Right lobe of liver (tissue), 4 donors: ENCODE data around the gene SCRN3.

Experiments
- POLR2A ChIP-seq: fragments of 450-650 bp; IDR thresholded peaks from one replicate; pipeline ENCODE4 v1.6.1; 2017; ENCODE audit warnings: antibody characterized with exemption, mild to moderate bottlenecking
- TF ChIP-seq, protein P1 (sequence below), 4 donors: fragments of 200-600 bp in 3 of 4; fragments of 450-650 bp in 1 of 4; IDR thresholded peaks; one replicate each; pipeline versions ENCODE4 v1.5.1 to v1.8.0; 2016 to 2022; ENCODE audit warnings: antibody characterized with exemption in 4 of 4, mild to moderate bottlenecking in 2 of 4
- donor health status: DM: no; HTN: no; CAD: no.
- donor health status: DM: no; HTN: no; CAD: no.
- donor health status: DM: no; HTN: yes; CAD: no.

DNA sequence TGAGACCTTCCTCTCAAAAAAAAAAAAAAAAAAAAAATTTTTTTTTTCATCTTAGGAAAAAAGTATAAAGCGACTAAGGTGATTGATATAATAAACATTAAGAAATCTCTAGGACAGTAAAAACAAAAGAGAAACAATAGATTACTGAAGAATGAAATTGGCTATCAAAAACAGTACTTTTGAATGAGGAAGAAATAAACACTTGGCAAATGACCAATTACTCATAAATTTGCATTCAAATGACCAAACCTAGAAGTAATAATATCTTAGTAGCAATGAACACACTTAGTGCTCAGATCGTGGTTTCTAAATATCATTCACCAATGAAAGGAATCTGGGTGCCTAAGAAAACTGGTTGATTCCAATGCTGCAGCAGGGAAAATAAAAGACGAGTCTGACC, 10.3 kb upstream of the SCRN3 start:
- TF ChIP-seq POLR2A: no peak
- TF ChIP-seq, protein P1, sequence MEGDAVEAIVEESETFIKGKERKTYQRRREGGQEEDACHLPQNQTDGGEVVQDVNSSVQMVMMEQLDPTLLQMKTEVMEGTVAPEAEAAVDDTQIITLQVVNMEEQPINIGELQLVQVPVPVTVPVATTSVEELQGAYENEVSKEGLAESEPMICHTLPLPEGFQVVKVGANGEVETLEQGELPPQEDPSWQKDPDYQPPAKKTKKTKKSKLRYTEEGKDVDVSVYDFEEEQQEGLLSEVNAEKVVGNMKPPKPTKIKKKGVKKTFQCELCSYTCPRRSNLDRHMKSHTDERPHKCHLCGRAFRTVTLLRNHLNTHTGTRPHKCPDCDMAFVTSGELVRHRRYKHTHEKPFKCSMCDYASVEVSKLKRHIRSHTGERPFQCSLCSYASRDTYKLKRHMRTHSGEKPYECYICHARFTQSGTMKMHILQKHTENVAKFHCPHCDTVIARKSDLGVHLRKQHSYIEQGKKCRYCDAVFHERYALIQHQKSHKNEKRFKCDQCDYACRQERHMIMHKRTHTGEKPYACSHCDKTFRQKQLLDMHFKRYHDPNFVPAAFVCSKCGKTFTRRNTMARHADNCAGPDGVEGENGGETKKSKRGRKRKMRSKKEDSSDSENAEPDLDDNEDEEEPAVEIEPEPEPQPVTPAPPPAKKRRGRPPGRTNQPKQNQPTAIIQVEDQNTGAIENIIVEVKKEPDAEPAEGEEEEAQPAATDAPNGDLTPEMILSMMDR (IDR thresholded peaks at IDR 0.05): no peak
